GM19328 (cell line): ENCODE results near the gene ITSN1.
"Not testable (repeated sequence)": the region's sequence is repeated elsewhere in the genome, so short reads cannot be mapped to it uniquely, and the experiment has no call there.

ENCODE experiments used
- ATAC-seq: cut with Tn5 transposase; IDR thresholded peaks from one replicate; pipeline ENCODE4 v1.9.1; 2021; ENCODE audit warnings: mild to moderate bottlenecking, moderate library complexity; ENCODE audit not compliant: unreplicated experiment

Gene ITSN1

GRCh38 chr21:33763582-33763899 is 121.2 kb downstream of the ITSN1 start:
- ATAC-seq: no peak

- ATAC-seq: no peak
Observed at GRCh38 chr21:33767236-33767635, 124.9 kb downstream of the ITSN1 start.

- no peak for ATAC-seq
Observed at GRCh38 chr21:33767960-33768359, 125.7 kb downstream of the ITSN1 start.

- ATAC-seq: no peak
Observed at GRCh38 chr21:33769057-33769456, 126.8 kb downstream of the ITSN1 start.

GRCh38 chr21:33770542-33770941 is 128.2 kb downstream of the ITSN1 start:
- no peak for ATAC-seq

- ATAC-seq: no peak
Observed at GRCh38 chr21:33771976-33772375, 129.7 kb downstream of the ITSN1 start.

- ATAC-seq: no peak
Observed at GRCh38 chr21:33774551-33774950, 132.2 kb downstream of the ITSN1 start.

GRCh38 chr21:33775100-33775828 is 133.0 kb downstream of the ITSN1 start:
- no peak for ATAC-seq

- ATAC-seq: no peak
Observed at GRCh38 chr21:33780631-33781030, 138.3 kb downstream of the ITSN1 start.

- no peak for ATAC-seq
Observed at GRCh38 chr21:33781121-33781520, 138.8 kb downstream of the ITSN1 start.

GRCh38 chr21:33783187-33783979 is 141.1 kb downstream of the ITSN1 start:
- no peak for ATAC-seq

- ATAC-seq: no peak
Observed at GRCh38 chr21:33787431-33787830, 145.1 kb downstream of the ITSN1 start.

GRCh38 chr21:33788438-33788837 is 146.1 kb downstream of the ITSN1 start:
- ATAC-seq: not testable (repeated sequence)

GRCh38 chr21:33789697-33790096 is 147.4 kb downstream of the ITSN1 start:
- ATAC-seq: no peak

- no peak for ATAC-seq
Observed at GRCh38 chr21:33791073-33791472, 148.8 kb downstream of the ITSN1 start.

GRCh38 chr21:33794596-33794995 is 152.3 kb downstream of the ITSN1 start:
- no peak for ATAC-seq

GRCh38 chr21:33797565-33797964 is 155.3 kb downstream of the ITSN1 start:
- ATAC-seq: no peak

- no peak for ATAC-seq
Observed at GRCh38 chr21:33799378-33800090, 157.2 kb downstream of the ITSN1 start.

GRCh38 chr21:33800753-33801423 is 158.6 kb downstream of the ITSN1 start:
- ATAC-seq: no peak

- no peak for ATAC-seq
Observed at GRCh38 chr21:33801424-33802405, 159.4 kb downstream of the ITSN1 start.
